Smooth muscle cell (in vitro differentiated cells): ENCODE data around the gene TRAF3IP3. TPM values are rescaled to one million over a fixed set of nuclear protein-coding genes. Genes with fewer than 3 reads are reported as not detected.
A peak's percentile ranks its signal among the peaks of the same experiment; 100 is the strongest.

Experiments used
- DNase-seq: peaks from one replicate; lab custom pipeline; 2025; ENCODE audit not compliant: unreplicated experiment; lab: John Stamatoyannopoulos, UW
- H2AFZ ChIP-seq: fragments of 200-600 bp; sonication (generic); 2 replicates; pipeline ENCODE4 v1.6.0; 2016; ENCODE audit warnings: antibody characterized with exemption, low read depth, mild to moderate bottlenecking
- H3F3A ChIP-seq: fragments of 200-600 bp; sonication (generic); 2 replicates; pipeline ENCODE4 v1.6.0; 2017; ENCODE audit warnings: antibody characterized with exemption, low read depth
- H3K27ac ChIP-seq: fragments of 200-600 bp; sonication (generic); 2 replicates; pipeline ENCODE4 v1.5.1; 2016; ENCODE audit warnings: low read depth, mild to moderate bottlenecking
- H3K27me3 ChIP-seq: fragments of 200-600 bp; sonication (generic); 2 replicates; pipeline ENCODE4 v1.6.1; 2016; ENCODE audit warnings: low read depth, mild to moderate bottlenecking
- H3K36me3 ChIP-seq: fragments of 200-600 bp; sonication (generic); 2 replicates; pipeline ENCODE4 v1.5.1; 2016; ENCODE audit warnings: low read depth
- H3K4me1 ChIP-seq: fragments of 200-600 bp; sonication (generic); 2 replicates; pipeline ENCODE4 v1.5.1; 2016; ENCODE audit warnings: low read depth
- H3K4me2 ChIP-seq: fragments of 200-600 bp; sonication (generic); 2 replicates; pipeline ENCODE4 v1.6.0; 2016; ENCODE audit warnings: mild to moderate bottlenecking
- H3K4me3 ChIP-seq: fragments of 200-600 bp; sonication (generic); 2 replicates; pipeline ENCODE4 v1.5.1; 2016; ENCODE audit warnings: mild to moderate bottlenecking
- H3K79me2 ChIP-seq: fragments of 200-600 bp; sonication (generic); 2 replicates; pipeline ENCODE4 v1.6.0; 2016; ENCODE audit warnings: low read depth, mild to moderate bottlenecking
- H3K9ac ChIP-seq: fragments of 200-600 bp; sonication (generic); 2 replicates; pipeline ENCODE4 v1.6.0; 2016; ENCODE audit warnings: low read depth
- H3K9me3 ChIP-seq: fragments of 200-600 bp; sonication (generic); replicated peaks from 2 replicates; pipeline ENCODE4 v1.5.1; 2016; ENCODE audit warnings: low read depth
- H4K20me1 ChIP-seq: fragments of 200-600 bp; sonication (generic); 2 replicates; pipeline ENCODE4 v1.6.0; 2016; ENCODE audit warnings: low read depth
- CTCF ChIP-seq: fragments of 200-600 bp; sonication (generic); IDR thresholded peaks from 2 replicates; pipeline ENCODE4 v1.5.1; 2017; ENCODE audit warnings: borderline replicate concordance, mild to moderate bottlenecking, antibody characterized with exemption; ENCODE audit not compliant: insufficient read depth, poor library complexity, severe bottlenecking
- WGBS: methylation state at CpG from one replicate; pipeline ENCODE4 v1.1.7; 2016; ENCODE audit warnings: low lambda C conversion rate; 5-methylcytosine and 5-hydroxymethylcytosine counted together
- polyA plus RNA-seq: library from polyadenylated mRNA; unstranded; fragments of >200 nt; fragmentation: Nextera tagmentation; extraction: Ambion mirVana; gene quantifications from 2 replicates; pipeline ENCODE4 v1.2.1, GENCODE V29; 2016
- total RNA-seq: library from RNA; depleted of rRNA; stranded (reverse); fragments of >200 nt; gene quantifications from 2 replicates; pipeline ENCODE4 v1.2.3, GENCODE V29; 2014

TRAF3IP3 gene
- total and polyA plus RNA-seq, 2 experiments from 2014 or later = 0.04 TPM; not detected in 1

DNA sequence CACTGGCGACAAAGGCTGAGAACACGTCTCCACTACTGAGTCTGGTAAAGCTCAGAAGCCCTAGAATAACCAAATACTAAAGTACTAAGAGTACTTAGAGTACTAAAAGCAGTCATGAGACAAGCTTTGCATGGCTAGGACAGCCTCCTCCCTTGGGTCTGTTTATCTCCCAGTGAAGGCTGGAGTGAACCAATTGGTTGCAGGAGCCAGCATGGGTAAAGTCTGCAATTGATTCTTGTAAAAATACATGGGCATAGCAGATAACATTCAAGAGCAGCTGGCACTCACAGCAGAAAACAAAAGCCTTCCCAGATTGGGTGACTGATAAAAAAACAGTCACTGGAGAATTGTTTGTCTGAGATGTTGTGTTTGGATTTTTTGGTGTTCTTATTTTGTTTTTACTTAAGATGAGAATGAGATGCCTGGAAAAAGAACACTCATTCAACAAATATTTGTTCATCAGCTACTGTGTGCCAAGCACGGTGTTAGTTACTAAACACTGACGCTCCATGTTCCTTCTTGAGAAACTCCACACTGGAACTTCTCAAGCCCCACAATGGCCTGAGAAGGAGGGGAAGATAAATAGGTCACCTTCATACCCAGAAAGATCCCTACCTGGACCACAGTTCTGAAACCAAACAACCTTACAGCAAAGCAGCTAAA, 46.4 kb downstream of the TRAF3IP3 start:
- peaks cover 4% of the 10 kb centered on the region for H3K4me1 ChIP-seq
- peak overlapping the region; percentile 93 for H3K4me2 ChIP-seq
- no peaks in the 10 kb centered on the region for H3F3A ChIP-seq
- no peaks in the 10 kb centered on the region for H3K36me3 ChIP-seq
- no peak overlapping the region for H2AFZ ChIP-seq
- WGBS = 90% methylated on average over 4 of the region's 4 CpGs
- peaks cover 68% of the 10 kb centered on the region for H4K20me1 ChIP-seq
- no peak overlapping the region for H3K9ac ChIP-seq
- H3K9me3 ChIP-seq = no peaks in the 10 kb centered on the region
- H3K27me3 ChIP-seq = no peaks in the 10 kb centered on the region
- no peak for DNase-seq
- no peak overlapping the region for H3K27ac ChIP-seq
- H3K4me3 ChIP-seq = peak overlapping the region; percentile 5
- TF ChIP-seq CTCF = no peak
- peaks cover 32% of the 10 kb centered on the region for H3K79me2 ChIP-seq

DNA sequence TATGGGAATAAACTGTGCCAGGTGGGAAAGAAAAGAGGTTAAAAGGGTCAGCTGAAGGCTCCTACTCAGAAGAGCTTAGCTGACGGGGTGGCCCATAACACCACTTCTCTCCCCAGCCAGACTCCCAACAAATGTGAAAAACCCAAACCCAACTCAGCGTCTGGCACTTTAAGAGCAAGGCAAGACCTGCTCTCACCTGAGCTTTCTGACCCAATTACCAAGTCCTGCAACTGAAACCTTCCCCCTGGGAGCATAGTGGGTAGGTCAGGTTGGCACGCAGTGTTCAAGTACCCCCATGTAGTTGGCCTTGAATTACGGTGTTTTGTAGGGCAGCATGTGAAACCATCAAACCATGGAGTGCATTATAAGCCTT, 46.9 kb downstream of the TRAF3IP3 start:
- TF ChIP-seq CTCF = no peak
- Histone ChIP-seq H3K9ac (no peak overlapping the region), H3K27me3 (no peaks in the 10 kb centered on the region), H3K4me3 (peak overlapping the region; percentile 5), H3K4me1 (peaks cover 4% of the 10 kb centered on the region), H4K20me1 (peaks cover 64% of the 10 kb centered on the region), H3K4me2 (peak overlapping the region; percentile 93), H3K9me3 (no peaks in the 10 kb centered on the region), H3K27ac (no peak overlapping the region), H2AFZ (no peak overlapping the region), H3K36me3 (no peaks in the 10 kb centered on the region), H3F3A (no peaks in the 10 kb centered on the region), H3K79me2 (peaks cover 32% of the 10 kb centered on the region)
- 90% methylated on average over 4 of the region's 4 CpGs for WGBS
- DNase-seq = no peak

DNA sequence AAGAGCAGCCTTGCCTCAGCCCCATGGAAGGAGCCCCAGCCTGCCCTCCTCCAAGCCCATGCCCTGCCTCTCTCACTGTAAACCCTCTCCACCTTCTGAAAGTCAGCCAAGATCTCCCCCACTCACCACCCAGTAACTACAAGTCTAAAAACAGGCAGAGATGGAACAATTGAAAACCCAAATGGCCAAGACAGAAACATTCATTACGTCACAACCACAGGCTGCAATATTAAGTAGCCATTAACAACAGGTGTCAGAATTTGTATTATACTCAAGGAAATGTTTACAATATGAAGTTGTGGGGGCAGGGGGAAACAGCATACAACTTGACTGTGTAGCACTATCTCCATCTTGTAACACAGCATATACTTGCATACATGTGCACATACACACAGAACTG, 47.7 kb downstream of the TRAF3IP3 start:
- H2AFZ ChIP-seq = no peak overlapping the region
- peak overlapping the region; percentile 56 for H3K4me3 ChIP-seq
- H3K79me2 ChIP-seq = peaks cover 32% of the 10 kb centered on the region
- no peak overlapping the region for H3K9ac ChIP-seq
- no peak for DNase-seq
- 83% methylated on average over 1 of the region's 1 CpG for WGBS
- H3K36me3 ChIP-seq = no peaks in the 10 kb centered on the region
- H3K9me3 ChIP-seq = no peaks in the 10 kb centered on the region
- H4K20me1 ChIP-seq = peaks cover 57% of the 10 kb centered on the region
- no peaks in the 10 kb centered on the region for H3F3A ChIP-seq
- no peak for TF ChIP-seq CTCF
- no peak overlapping the region for H3K27ac ChIP-seq
- peak overlapping the region; percentile 93 for H3K4me2 ChIP-seq
- H3K27me3 ChIP-seq = no peaks in the 10 kb centered on the region
- H3K4me1 ChIP-seq = peaks cover 4% of the 10 kb centered on the region

DNA sequence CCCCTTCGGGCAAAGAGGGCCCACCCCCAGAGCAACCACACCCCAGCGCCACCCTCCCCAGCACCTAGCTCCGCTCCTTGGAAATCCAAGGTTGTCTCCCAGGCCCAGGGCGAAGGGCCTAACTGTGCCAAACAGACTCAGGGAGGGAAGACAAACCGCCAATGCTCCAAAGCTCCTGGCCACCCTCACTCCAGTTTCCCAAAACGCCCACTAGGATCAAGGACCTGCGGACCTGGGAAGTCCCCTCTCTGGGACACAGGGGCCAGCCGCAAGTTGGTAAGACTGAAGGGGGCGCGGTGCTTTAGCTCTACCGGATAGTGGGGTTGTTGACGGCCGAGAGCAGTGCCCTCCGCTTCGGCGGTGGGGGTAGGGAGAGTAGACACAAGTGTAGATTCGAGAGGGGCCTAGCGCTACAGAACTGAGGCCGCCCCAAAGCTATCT, 49.5 kb downstream of the TRAF3IP3 start:
- Histone ChIP-seq H3K79me2 (peaks cover 32% of the 10 kb centered on the region), H3K9ac (peak overlapping the region; percentile 82), H3K9me3 (no peaks in the 10 kb centered on the region), H3K4me3 (peak overlapping the region; percentile 56), H3K36me3 (no peaks in the 10 kb centered on the region), H3K4me1 (peaks cover 4% of the 10 kb centered on the region), H4K20me1 (peaks cover 45% of the 10 kb centered on the region), H3K4me2 (peak overlapping the region; percentile 93), H2AFZ (peak overlapping the region; percentile 71), H3K27ac (peak overlapping the region; percentile 71), H3K27me3 (no peaks in the 10 kb centered on the region), H3F3A (no peaks in the 10 kb centered on the region)
- no peak for DNase-seq
- 17% methylated on average over 18 of the region's 19 CpGs for WGBS
- no peak for TF ChIP-seq CTCF
